ENCODE measurements around the gene HRH4.

- TF ChIP-seq POLR2A (IDR thresholded peaks at IDR 0.05; ENCODE audit: low read depth, low read length) (no peak), POLR2AphosphoS5 (IDR thresholded peaks at IDR 0.05; ENCODE audit: low read depth, low read length) (no peak), TAF1 (IDR thresholded peaks at IDR 0.05; ENCODE audit: low read depth, low read length) (no peak), POU2F2 (IDR thresholded peaks at IDR 0.05; ENCODE audit: low read depth, low read length) (no peak), PAX5 (IDR thresholded peaks at IDR 0.05; ENCODE audit: insufficient read depth, low read length, severe bottlenecking) (no peak), SPI1 (IDR thresholded peaks at IDR 0.05; ENCODE audit: low read depth, low read length) (no peak)
Observed at GRCh38 chr18:24446453-24446852, 14.0 kb upstream of the HRH4 start.
